ENCODE results near the gene RTN4R.
"Not testable (repeated sequence)": the region's sequence is repeated elsewhere in the genome, so short reads cannot be mapped to it uniquely, and the experiment has no call there.

The RTN4R gene

DNA sequence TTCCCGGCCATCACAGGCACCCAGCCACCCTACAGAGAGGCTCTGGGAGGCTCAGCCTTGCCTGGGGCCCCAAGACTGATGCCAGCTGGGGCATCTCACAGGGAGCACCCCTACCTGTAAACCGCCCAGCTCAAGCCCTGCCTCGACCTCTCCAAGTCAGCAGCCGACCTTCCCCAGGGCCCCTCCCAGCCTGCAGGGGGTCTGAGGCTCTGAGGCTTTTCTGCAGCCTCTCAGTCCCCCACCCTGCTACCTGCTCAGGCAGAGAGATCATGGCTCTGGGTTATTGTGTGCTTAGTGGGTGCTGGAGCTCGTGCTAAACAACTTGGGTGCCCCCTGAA lies 23.1 kb upstream of the RTN4R start:
- DNase-seq (ENCODE audit: low spot score) = no peak
- TF ChIP-seq, protein P1, sequence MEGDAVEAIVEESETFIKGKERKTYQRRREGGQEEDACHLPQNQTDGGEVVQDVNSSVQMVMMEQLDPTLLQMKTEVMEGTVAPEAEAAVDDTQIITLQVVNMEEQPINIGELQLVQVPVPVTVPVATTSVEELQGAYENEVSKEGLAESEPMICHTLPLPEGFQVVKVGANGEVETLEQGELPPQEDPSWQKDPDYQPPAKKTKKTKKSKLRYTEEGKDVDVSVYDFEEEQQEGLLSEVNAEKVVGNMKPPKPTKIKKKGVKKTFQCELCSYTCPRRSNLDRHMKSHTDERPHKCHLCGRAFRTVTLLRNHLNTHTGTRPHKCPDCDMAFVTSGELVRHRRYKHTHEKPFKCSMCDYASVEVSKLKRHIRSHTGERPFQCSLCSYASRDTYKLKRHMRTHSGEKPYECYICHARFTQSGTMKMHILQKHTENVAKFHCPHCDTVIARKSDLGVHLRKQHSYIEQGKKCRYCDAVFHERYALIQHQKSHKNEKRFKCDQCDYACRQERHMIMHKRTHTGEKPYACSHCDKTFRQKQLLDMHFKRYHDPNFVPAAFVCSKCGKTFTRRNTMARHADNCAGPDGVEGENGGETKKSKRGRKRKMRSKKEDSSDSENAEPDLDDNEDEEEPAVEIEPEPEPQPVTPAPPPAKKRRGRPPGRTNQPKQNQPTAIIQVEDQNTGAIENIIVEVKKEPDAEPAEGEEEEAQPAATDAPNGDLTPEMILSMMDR (IDR thresholded peaks at IDR 0.05; ENCODE audit: borderline replicate concordance, control extremely low read depth, extremely low read depth, insufficient read depth, missing control alignments) = no peak
- in situ Hi-C loops (cut with MboI; ENCODE audit: low sequenced_read_pairs, unreplicated experiment) = loop anchor here (10.0 kb wide), 1 partner anchor 136 kb away; the partner anchor contains the start of gene CCDC188

DNA sequence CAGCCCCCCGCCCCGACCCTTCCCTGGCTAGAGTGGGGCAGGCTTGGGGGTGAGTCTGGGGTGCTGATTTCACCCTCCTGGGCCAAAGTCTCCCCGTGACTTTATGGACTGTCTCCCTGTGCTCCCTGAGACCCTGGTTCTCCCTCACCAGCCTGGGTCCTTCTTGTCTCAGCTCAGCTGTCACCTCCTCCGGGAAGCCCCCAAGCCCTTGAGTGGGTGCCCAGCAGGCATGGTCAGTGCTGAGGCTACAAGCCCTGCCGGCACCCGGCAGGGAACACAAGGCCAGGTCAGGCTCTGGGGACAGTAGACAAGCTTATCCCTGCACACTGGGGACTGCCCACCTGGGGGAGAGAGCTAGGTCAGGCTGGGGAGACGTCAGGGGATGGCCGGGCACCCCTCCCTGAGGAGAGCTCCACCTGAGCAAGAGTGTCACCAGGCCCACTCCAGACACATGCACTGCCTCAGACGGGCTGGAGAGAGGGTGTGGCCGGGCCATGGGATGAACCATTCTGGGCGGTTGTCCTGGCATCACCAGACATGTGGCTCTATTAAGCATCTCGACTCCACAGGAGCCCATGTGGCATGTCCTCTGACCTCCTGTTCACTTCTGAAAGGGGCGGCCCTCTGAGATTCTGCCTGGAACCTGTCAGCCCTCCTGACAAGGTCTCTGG lies 22.6 kb upstream of the RTN4R start:
- in situ Hi-C loops (cut with MboI; ENCODE audit: low sequenced_read_pairs, unreplicated experiment) = loop anchor here (10.0 kb wide), 1 partner anchor 136 kb away; the partner anchor contains the start of gene CCDC188
- no peak for DNase-seq (ENCODE audit: low spot score)
- TF ChIP-seq, protein P1 (IDR thresholded peaks at IDR 0.05; ENCODE audit: borderline replicate concordance, control extremely low read depth, extremely low read depth, insufficient read depth, missing control alignments) = no peak

DNA sequence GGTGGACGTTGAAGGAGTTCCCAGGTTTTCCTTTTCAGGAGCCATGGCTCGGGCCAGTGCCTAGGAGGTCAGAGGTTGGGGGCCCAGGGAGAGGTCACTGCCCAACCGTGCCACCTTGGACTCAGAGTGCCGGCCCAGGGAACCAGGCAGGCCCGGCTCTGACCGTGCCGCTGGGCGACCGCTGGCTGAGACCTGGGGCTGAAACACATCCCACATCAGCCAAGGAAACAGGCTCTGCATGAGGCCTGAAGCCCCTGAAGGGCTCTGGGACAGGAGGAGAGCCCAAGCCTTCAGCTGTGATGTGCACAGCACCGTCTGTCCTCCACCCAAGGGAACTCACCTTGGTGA lies 21.9 kb upstream of the RTN4R start:
- DNase-seq (ENCODE audit: low spot score) = no peak
- in situ Hi-C loops (cut with MboI; ENCODE audit: low sequenced_read_pairs, unreplicated experiment) = loop anchor here (10.0 kb wide), 1 partner anchor 135 kb away; the partner anchor contains the start of gene CCDC188

DNA sequence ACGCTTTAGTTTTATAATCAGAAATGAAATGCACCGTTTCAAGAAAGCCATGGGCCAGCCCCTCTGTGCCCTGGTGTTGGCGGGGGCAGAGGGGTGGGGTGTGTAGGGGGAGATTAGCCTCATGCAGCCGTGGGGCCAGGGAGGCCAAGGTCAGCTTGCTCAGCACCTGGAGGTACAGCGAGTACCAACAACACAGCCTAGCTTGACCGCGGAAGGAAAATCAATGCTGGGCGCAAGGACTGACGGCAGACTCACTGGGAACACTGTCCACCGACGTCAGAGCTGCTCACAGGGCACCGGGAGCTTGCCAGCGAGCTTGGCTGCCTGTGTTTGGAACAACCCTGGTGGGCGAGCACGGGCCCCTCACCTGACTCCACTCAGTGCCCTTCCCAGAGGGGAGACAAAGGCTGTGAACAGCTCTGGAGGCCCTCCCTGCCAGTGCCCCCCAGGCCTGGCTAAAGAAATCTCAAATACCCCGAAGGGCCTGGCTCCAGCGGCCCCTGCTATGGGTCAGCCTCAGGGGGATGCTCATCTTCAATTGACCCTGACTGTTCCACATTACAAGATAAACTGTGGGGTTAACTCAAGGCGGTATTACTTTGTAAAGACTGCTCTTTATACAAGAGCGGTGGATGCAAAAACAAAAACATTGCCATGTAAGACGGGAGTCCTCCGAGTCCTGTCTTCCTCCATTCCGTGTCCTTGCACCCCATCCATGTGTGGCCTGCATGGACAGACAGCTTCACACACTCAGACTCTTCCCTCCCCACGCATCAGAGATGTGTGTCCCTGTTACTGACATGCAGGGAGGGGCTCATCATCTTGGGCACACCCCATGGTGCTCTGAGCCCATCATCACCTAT lies 21.3 kb upstream of the RTN4R start:
- not testable (repeated sequence) for DNase-seq (ENCODE audit: low spot score)
- in situ Hi-C loops (cut with MboI; ENCODE audit: low sequenced_read_pairs, unreplicated experiment) = loop anchor here (10.0 kb wide), 1 partner anchor 135 kb away; the partner anchor contains the start of gene CCDC188

More for the DNA sequence above, 21.9 kb upstream of the RTN4R start:
- TF ChIP-seq, protein P1 (IDR thresholded peaks at IDR 0.05; ENCODE audit: borderline replicate concordance, control extremely low read depth, extremely low read depth, insufficient read depth, missing control alignments) = no peak

DNA sequence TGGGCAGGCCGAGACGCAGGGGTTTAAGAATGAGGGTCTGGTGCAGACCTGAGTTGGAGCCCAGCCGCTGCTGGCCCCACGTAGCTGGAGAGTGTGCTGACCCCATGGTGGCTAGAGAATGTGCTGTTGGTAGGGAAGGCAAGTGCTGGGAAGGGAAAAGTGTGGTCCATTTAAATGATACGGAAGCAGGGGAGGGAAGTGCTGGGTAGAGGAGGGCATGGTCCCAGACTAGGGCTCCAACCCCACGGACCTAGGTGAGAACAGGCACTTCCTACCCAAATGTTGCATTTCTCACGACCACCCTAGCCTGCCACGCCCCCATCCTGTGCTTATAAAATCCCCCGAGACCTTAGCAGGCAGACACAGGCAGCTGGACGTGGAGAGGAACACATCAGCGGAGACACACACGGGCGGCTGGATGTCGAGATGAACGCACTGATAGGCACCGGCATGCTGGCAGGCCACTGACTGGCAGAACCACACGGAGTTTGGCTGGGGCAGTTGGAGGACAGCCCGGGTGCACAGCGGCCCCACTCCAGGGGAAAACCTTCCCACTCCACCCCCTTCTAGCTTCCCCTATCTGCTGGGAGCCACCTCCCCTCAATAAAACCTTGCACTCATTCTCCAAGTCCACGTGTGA lies 18.8 kb upstream of the RTN4R start:
- in situ Hi-C loops (cut with MboI; ENCODE audit: low sequenced_read_pairs, unreplicated experiment); DNase-seq (ENCODE audit: low spot score): not testable (repeated sequence)

DNA sequence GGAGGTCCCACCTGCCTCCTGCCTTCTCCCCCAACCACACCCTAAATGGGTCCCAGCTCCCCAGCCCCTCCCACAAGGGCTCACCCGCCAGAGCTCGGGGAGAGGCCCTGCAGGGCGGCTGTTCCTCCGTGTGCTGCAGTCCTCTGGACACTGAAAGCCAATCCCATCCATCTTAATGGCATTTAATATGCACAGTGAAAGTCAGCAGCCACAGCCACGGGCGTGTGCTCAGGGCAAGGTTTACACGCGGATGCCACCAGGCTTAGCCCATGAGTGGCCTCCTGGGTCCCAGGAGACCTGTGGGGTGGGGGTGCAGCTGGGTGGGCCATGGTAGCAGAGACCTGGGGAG lies 18.2 kb upstream of the RTN4R start:
- in situ Hi-C loops (cut with MboI; ENCODE audit: low sequenced_read_pairs, unreplicated experiment) = not testable (repeated sequence)

DNA sequence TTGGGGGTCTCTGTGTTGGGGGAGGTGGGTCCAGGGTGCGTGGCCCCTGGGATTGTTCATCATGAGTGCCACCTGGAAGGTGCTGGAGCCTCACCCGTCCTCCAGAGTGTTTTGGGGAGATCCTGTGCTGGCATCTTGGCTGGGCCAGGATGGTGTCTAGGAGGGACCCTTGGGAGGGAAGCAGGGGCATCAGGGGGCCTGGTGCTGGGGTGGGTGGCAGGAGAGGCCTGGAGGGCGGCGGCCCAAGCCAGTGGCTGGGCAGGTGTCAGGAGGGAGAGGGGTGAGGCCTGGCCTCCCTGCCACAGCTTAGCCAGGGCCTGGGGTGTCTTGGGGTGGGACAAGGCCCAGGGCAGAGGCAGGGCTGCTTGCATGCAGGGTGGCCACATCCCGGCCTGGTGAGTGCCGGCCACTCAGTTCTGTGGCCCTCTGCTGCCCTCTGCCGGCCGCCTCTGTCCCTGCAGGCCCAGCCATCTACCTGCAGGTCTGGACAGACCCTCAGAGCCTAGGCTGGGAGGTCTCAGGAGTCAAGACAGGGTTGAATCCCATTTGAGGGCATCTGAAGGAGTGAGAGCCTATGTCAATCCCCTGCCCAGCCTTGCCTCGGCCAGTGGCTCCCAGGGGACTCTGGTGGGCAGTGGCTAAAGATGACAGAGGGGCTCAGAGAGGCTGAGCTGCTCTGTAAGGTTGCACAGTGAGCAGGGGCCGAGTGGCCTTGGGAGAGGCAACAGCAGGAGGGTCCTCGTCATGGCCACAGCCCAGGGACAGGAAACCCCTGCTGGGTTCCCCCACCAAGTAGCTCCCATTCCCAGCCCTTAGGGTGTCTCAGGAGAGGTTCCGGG lies 17.6 kb upstream of the RTN4R start:
- DNase-seq (ENCODE audit: low spot score) = peak; percentile 88
- in situ Hi-C loops (cut with MboI; ENCODE audit: low sequenced_read_pairs, unreplicated experiment) = not testable (repeated sequence)
- TF ChIP-seq, protein P1 (IDR thresholded peaks at IDR 0.05; ENCODE audit: borderline replicate concordance, control extremely low read depth, extremely low read depth, insufficient read depth, missing control alignments) = peak; percentile 91

More for the DNA sequence above, 18.2 kb upstream of the RTN4R start:
- DNase-seq (ENCODE audit: low spot score) = not testable (repeated sequence)

Data from GM13976 (cell line).